ENCODE results near the gene CD99L2. TPM values are rescaled to one million over a fixed set of nuclear protein-coding genes. Genes with fewer than 3 reads are reported as not detected.

CD99L2 gene
- total RNA-seq, 2 donors from 2014 or later: 75.6 to 83.8 TPM

DNA sequence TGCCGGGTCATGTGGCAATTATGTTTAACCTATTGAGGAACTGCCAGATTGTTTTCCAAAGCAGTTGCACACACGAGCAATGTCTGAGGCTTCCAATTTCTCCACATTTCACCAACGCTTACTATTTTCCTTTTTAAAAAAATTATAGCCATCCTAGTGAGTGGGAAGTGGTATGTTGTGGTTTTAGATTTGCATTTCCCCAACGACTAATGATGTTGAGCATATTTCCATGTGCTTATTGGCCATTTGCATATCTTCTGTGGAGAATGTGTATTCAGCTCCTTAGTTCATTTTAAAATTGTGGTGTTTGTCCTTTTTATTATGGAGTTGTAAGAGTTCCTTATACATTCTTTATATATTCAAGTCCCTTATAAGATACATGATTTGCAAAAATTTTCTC lies 145.1 kb downstream of the CD99L2 start:
- H3K27me3 ChIP-seq (replicated peaks; ENCODE audit: insufficient read depth): no peaks in the 10 kb centered on the region
- H3K9me3 ChIP-seq: no peaks in the 10 kb centered on the region
- no peaks in the 10 kb centered on the region for H3K36me3 ChIP-seq
- H3K4me1 ChIP-seq (ENCODE audit: control insufficient read depth in 1 of 2, low read depth in 2 of 2): no peaks in the 10 kb centered on the region
- no peak overlapping the region for H3K27ac ChIP-seq
- TF ChIP-seq CTCF (IDR thresholded peaks at IDR 0.05): no peak
- DNase-seq (ENCODE audit: low spot score): no peak
- no peak for ATAC-seq (ENCODE audit: insufficient number of reproducible peaks, low FRiP score, low read depth)
- no peak overlapping the region for H3K4me3 ChIP-seq

GRCh38 chrX:150752124-150752523 lies 146.3 kb downstream of the CD99L2 start:
- Histone ChIP-seq H3K4me1 (ENCODE audit: control insufficient read depth in 1 of 2, low read depth in 2 of 2) (no peaks in the 10 kb centered on the region), H3K9me3 (no peaks in the 10 kb centered on the region), H3K27me3 (replicated peaks; ENCODE audit: insufficient read depth) (no peaks in the 10 kb centered on the region), H3K27ac (no peak overlapping the region), H3K4me3 (no peak overlapping the region), H3K36me3 (no peaks in the 10 kb centered on the region)
- ATAC-seq (ENCODE audit: insufficient number of reproducible peaks, low FRiP score, low read depth): no peak
- no peak for DNase-seq (ENCODE audit: low spot score)
- no peak for TF ChIP-seq CTCF (IDR thresholded peaks at IDR 0.05)

DNA sequence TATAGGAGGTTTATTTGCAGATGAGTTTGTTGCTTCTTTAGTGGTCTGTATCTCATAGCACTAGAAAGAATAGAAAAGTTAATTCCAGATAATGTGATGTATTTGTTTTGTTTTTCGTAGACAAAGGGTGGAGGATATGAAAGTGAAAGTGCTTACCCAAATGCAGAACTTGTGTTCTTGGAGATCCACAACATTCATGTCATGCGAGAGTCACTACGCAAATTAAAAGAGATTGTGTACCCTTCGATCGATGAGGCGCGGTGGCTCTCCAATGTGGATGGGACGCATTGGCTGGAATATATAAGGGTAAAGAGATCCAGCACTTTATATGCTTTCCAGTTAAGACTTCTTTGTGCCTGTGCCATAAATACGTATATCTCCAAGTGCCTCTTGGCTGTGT lies 162.0 kb downstream of the CD99L2 start:
- Histone ChIP-seq H3K27ac (no peak overlapping the region), H3K4me1 (ENCODE audit: control insufficient read depth in 1 of 2, low read depth in 2 of 2) (no peaks in the 10 kb centered on the region), H3K36me3 (peaks cover 9% of the 10 kb centered on the region), H3K27me3 (replicated peaks; ENCODE audit: insufficient read depth) (no peaks in the 10 kb centered on the region), H3K9me3 (no peaks in the 10 kb centered on the region), H3K4me3 (no peak overlapping the region)
- ATAC-seq (ENCODE audit: insufficient number of reproducible peaks, low FRiP score, low read depth): no peak
- no peak for TF ChIP-seq CTCF (IDR thresholded peaks at IDR 0.05)
- no peak for DNase-seq (ENCODE audit: low spot score)

- no peaks in the 10 kb centered on the region for H3K27me3 ChIP-seq (replicated peaks; ENCODE audit: insufficient read depth)
- H3K27ac ChIP-seq: no peak overlapping the region
- H3K4me1 ChIP-seq (ENCODE audit: control insufficient read depth in 1 of 2, low read depth in 2 of 2): no peaks in the 10 kb centered on the region
- no peak for DNase-seq (ENCODE audit: low spot score)
- H3K4me3 ChIP-seq: no peak overlapping the region
- ATAC-seq (ENCODE audit: insufficient number of reproducible peaks, low FRiP score, low read depth): no peak
- H3K9me3 ChIP-seq: no peaks in the 10 kb centered on the region
- TF ChIP-seq CTCF (IDR thresholded peaks at IDR 0.05): no peak
- H3K36me3 ChIP-seq: peaks cover 15% of the 10 kb centered on the region
These were observed 166.7 kb downstream of the CD99L2 start for GRCh38 chrX:150731795-150732194.

GRCh38 chrX:150730719-150731118 lies 167.7 kb downstream of the CD99L2 start:
- DNase-seq (ENCODE audit: low spot score) (no peak), ATAC-seq (ENCODE audit: insufficient number of reproducible peaks, low FRiP score, low read depth) (no peak)
- Histone ChIP-seq H3K4me3 (no peak overlapping the region), H3K27ac (no peak overlapping the region), H3K27me3 (replicated peaks; ENCODE audit: insufficient read depth) (no peaks in the 10 kb centered on the region), H3K36me3 (peaks cover 15% of the 10 kb centered on the region), H3K9me3 (no peaks in the 10 kb centered on the region), H3K4me1 (ENCODE audit: control insufficient read depth in 1 of 2, low read depth in 2 of 2) (no peaks in the 10 kb centered on the region)
- TF ChIP-seq CTCF (IDR thresholded peaks at IDR 0.05): no peak

Measured in thoracic aorta (tissue), 2 donors.